Superior temporal gyrus (tissue), 1 donor: ENCODE data around the gene MYO1A.
"Not testable (repeated sequence)": the region's sequence is repeated elsewhere in the genome, so short reads cannot be mapped to it uniquely, and the experiment has no call there.

Source experiments
- DNase-seq: peaks from one replicate; pipeline ENCODE4 v3.0.0-alpha.2; 2016; ENCODE audit errors: extremely low spot score

Gene MYO1A

GRCh38 chr12:57087010-57087690 lies 37.2 kb upstream of the MYO1A start:
- no peak for DNase-seq

- peak; percentile 70 for DNase-seq
Measured at GRCh38 chr12:57086493-57087009, 36.6 kb upstream of the MYO1A start.

DNA sequence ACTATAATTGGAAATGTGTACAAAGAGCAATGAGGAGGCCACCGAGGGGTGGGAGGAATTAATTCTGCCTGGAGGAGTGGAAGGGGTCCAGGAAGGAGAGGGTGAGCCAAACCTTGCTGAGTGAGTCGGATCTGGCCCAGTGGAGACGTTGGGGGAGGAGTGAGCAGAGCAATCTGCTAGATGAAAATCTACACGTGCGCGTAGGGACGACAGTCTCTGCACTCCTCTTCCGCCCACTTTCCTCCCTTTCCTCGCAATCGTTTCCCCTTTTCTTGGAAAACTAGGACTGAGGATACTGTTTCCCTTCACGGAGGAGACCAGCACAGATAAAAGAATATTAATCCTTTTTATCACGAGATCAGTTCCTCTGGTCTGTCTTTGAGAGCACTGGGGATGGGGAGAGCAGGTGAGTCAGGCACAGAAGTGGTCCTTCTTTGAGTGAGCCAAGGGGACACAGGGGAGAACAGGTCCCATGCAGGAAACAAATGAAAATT lies 36.1 kb upstream of the MYO1A start:
- DNase-seq, result no peak

DNA sequence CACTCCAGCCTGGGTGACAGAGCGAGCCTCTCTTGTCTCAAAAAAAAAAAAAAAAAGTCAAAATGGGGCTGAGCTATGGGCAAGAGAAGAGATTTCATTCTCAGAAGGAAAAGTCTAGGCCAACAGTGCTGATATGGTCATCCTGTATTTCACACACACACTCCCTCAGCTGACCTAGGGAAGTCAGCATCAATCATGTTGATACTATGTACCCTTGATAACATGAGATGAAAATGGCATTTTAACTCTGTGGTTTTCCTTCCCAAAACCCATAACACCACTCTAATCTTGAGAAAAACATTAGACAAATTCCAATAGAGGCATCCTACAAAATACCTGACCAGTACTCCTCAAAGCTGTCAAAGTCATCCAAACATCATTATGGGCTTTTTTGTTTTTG lies 30.9 kb upstream of the MYO1A start:
- no peak for DNase-seq

GRCh38 chr12:57079821-57080220 lies 29.9 kb upstream of the MYO1A start:
- DNase-seq, result no peak

- peak; percentile 100 for DNase-seq
Measured at GRCh38 chr12:57078519-57079404, 28.8 kb upstream of the MYO1A start, which contains the start of gene NEMP1. TSS of gene NEMP1 (minus strand) at chr12:57078791. CDS start at chr12:57078745, 46 bp downstream.

GRCh38 chr12:57073566-57074450 lies 23.9 kb upstream of the MYO1A start:
- not testable (repeated sequence) for DNase-seq

GRCh38 chr12:57072661-57073060 lies 22.7 kb upstream of the MYO1A start:
- no peak for DNase-seq

- peak; percentile 92 for DNase-seq
Measured at GRCh38 chr12:57069523-57069922, 19.6 kb upstream of the MYO1A start.

DNA sequence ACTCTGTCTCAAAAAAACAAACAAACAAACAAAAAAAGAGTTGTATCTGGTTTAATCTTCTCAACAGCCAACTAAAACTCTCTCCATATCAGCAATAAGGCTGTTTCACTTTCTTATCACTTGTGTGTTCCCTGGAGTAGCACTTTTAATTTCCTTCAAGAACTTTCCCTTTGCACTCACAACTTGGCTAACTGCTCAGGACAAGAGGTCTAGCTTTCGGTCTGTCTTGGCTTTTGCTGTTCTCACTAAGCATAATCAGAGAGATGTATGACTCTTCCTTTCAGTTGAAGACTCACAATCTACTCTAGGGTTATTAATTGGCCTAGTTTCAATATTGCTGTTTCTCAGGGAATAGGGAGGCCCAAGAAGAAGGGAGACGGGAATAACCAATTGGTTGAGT lies 16.3 kb upstream of the MYO1A start:
- no peak for DNase-seq

GRCh38 chr12:57063991-57064685 lies 14.2 kb upstream of the MYO1A start:
- DNase-seq, result no peak

GRCh38 chr12:57058454-57058853 lies 8.5 kb upstream of the MYO1A start:
- no peak for DNase-seq

- DNase-seq, result no peak
Measured at GRCh38 chr12:57057067-57057751, 7.3 kb upstream of the MYO1A start.

DNA sequence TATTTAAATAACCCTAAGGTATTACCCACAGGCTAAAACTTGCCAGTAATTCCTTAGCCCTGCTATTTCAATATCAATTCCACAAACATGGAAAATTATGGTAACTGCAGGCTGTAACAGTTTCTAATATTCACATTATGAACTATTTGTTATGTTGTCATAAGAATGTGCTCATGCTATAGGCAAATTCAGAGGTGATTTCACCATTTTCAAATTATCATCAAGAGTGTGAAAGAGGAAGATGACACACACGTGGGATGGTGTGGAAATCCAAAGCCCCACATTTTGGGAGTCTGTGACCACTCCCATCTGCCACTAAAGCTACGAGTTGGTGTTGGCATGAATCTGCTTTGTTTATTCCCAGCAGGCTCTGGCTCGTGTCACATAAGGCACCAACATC lies 5.9 kb upstream of the MYO1A start:
- no peak for DNase-seq

- not testable (repeated sequence) for DNase-seq
Measured at GRCh38 chr12:57053901-57054300, 4.0 kb upstream of the MYO1A start.

- not testable (repeated sequence) for DNase-seq
Measured at GRCh38 chr12:57053146-57053545, 3.2 kb upstream of the MYO1A start.

GRCh38 chr12:57051011-57051410 lies 1.1 kb upstream of the MYO1A start:
- no peak for DNase-seq

GRCh38 chr12:57049119-57049446 lies 846 bp downstream of the MYO1A start:
- no peak for DNase-seq

DNA sequence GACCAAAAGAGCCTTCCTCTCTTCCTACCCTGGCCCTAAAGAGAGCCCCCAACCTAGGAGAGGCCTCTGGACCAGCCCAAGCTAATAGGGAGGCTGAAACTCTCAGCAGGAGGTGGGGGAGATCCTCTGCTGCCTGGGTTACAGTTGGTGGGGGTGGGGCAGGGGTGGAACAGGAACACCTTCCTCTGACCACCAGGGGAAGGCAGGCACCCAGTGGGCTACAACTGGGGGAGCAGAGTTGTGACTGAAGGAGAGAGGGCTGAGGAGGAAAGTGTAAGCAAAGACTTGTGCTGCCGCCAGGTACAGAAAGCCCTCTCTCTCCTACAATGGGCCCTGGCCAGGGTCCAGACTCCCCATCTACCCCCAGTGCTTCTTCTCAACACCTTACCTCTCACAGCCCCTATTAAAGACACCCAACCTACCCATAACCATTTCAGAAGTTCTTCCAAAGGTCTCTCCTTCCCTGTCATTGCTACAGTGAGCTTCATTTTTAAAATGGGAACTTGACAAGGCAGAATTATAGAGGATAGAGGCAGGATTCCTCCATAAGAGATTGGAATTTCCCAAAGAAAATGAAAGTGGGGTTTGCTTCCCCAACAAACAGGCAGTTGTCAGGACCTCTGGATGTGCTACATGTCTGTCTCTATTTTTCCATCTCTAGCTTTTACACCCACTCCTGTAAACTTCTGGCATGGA lies 1.4 kb downstream of the MYO1A start:
- DNase-seq, result no peak

GRCh38 chr12:57047981-57048380 lies 1.9 kb downstream of the MYO1A start:
- no peak for DNase-seq
